ENCODE results near the gene WDR86. TPM values are rescaled to one million over a fixed set of nuclear protein-coding genes. Genes with fewer than 3 reads are reported as not detected.

Gene WDR86
- total RNA-seq, 1 donor from 2014 or later: 57.0 TPM

DNA sequence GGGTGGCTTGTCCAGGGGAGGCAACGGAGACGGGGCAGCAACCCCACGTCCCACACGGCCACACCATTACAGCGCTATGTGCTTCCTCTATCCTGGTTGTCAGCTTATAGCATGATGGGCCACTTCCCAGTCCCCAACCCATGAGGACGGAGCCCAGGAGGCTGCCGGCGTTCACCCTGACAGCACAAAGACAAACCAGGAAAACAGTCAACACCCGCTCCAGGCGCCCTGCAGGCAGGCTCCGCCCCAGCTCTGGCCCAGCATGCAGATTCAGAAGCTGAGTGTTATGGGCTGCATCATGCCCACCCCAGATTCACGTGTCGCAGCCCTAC lies 14.8 kb downstream of the WDR86 start:
- TF ChIP-seq, protein P1, sequence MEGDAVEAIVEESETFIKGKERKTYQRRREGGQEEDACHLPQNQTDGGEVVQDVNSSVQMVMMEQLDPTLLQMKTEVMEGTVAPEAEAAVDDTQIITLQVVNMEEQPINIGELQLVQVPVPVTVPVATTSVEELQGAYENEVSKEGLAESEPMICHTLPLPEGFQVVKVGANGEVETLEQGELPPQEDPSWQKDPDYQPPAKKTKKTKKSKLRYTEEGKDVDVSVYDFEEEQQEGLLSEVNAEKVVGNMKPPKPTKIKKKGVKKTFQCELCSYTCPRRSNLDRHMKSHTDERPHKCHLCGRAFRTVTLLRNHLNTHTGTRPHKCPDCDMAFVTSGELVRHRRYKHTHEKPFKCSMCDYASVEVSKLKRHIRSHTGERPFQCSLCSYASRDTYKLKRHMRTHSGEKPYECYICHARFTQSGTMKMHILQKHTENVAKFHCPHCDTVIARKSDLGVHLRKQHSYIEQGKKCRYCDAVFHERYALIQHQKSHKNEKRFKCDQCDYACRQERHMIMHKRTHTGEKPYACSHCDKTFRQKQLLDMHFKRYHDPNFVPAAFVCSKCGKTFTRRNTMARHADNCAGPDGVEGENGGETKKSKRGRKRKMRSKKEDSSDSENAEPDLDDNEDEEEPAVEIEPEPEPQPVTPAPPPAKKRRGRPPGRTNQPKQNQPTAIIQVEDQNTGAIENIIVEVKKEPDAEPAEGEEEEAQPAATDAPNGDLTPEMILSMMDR (IDR thresholded peaks at IDR 0.05; ENCODE audit: unreplicated experiment): no peak
- Mint-ChIP-seq H3K27ac (ENCODE audit: unreplicated experiment) (peak overlapping the region; percentile 48), H3K27me3 (ENCODE audit: unreplicated experiment) (peaks cover 14% of the 10 kb centered on the region), H3K36me3 (ENCODE audit: low read depth, unreplicated experiment) (peaks cover 36% of the 10 kb centered on the region), H3K4me1 (ENCODE audit: unreplicated experiment) (peaks cover 5% of the 10 kb centered on the region), H3K4me3 (ENCODE audit: unreplicated experiment) (peak overlapping the region; percentile 65), H3K9me3 (ENCODE audit: unreplicated experiment) (no peaks in the 10 kb centered on the region)
- no peak for DNase-seq (ENCODE audit: low spot score)

DNA sequence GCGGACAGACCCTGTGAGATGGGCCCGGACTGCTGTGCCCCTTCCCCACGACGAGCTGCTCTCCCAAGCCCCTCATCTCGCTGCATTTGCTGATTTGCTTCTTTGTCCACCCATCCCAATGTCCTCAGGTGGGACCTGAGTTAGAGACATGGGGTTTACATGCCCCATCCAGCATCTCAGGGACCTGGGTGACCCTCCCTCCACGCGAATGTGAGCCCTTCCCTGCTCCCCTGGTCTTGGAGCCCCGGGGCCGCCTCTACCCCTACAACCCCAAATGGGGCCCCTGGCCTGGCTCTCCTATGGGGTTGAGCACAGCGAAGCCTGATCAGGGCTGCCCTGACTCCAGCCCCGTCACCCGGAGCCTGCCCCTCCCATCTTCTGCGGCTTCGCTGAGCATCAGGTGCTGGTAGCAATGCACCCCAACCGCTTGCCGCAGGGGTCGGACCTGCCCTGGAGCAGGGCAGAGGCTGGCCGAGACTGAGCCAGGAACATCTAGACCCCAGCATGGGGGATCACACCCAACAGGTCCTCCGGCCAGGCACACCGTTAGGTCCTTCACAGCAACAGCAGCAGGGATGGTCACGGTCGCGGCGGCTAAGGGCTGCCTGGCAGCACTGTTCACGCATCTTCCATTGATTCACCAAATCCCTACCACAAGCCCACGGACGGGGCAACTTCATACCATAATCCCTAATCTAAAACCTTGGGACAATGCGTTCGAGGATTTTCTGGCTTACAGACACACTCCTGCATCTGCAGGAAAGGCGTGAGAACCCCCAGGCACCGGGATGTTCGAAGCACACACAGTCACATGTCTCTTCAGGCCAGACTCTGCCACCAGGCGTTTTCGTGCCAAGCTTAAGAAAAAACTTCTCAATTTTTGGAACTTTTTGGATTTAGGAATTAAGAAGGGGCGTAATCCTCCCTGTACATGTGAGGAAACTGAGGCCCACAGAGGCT lies 15.5 kb downstream of the WDR86 start:
- Mint-ChIP-seq H3K27me3 (ENCODE audit: unreplicated experiment) (peaks cover 14% of the 10 kb centered on the region), H3K4me1 (ENCODE audit: unreplicated experiment) (peaks cover 5% of the 10 kb centered on the region), H3K36me3 (ENCODE audit: low read depth, unreplicated experiment) (peaks cover 39% of the 10 kb centered on the region), H3K4me3 (ENCODE audit: unreplicated experiment) (no peak overlapping the region), H3K27ac (ENCODE audit: unreplicated experiment) (peak overlapping the region; percentile 18), H3K9me3 (ENCODE audit: unreplicated experiment) (no peaks in the 10 kb centered on the region)
- TF ChIP-seq, protein P1 (IDR thresholded peaks at IDR 0.05; ENCODE audit: unreplicated experiment): no peak
- DNase-seq (ENCODE audit: low spot score): no peak

DNA sequence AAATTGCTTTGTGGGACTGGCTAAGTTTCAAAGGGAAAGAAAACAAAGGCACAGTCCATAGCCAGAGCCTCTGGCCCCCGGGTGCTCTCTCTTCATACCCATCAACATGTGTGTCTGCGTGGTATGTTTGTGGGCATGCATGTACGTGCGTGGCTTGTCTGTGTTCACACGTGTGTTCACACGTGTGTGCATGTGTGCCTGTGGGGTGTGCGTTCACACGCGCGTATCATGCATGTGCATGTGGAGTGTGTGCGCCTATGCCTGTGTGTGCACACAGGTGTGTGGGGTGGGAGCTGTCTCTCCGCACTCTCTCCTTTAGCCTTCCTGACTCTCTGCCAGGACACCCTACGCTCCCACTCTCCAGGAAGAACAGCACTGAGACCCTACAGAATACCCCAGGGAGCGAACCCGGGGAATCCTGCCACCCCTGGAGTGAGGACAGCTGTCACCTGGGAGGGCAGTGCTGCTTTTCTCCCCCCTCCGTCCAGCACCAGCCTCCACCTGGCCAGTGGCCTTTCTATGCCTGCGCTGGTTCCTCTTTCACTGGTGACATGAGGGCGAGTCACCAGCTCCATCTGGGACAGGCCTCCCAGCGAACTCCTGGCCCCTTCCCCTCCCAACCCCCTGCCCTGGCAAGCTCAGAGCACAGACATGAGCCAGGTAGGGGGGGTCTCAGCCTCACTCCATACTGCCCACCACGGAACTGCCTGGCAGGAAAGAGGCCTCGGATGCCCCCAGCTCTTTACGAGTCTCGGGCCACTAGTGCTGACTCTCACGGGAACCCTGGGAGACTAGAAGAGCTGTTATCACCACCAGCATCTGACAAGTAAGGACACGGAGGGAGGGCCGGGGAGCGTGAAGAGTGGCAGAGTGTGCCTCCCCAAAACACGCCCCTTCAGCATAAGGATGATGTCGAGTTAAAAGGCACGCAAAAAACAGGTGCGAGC lies 16.5 kb downstream of the WDR86 start:
- Mint-ChIP-seq H3K4me3 (ENCODE audit: unreplicated experiment) (no peak overlapping the region), H3K36me3 (ENCODE audit: low read depth, unreplicated experiment) (peaks cover 36% of the 10 kb centered on the region), H3K27me3 (ENCODE audit: unreplicated experiment) (peaks cover 13% of the 10 kb centered on the region), H3K4me1 (ENCODE audit: unreplicated experiment) (peaks cover 5% of the 10 kb centered on the region), H3K9me3 (ENCODE audit: unreplicated experiment) (no peaks in the 10 kb centered on the region), H3K27ac (ENCODE audit: unreplicated experiment) (no peak overlapping the region)
- TF ChIP-seq, protein P1 (IDR thresholded peaks at IDR 0.05; ENCODE audit: unreplicated experiment): no peak
- DNase-seq (ENCODE audit: low spot score): no peak

DNA sequence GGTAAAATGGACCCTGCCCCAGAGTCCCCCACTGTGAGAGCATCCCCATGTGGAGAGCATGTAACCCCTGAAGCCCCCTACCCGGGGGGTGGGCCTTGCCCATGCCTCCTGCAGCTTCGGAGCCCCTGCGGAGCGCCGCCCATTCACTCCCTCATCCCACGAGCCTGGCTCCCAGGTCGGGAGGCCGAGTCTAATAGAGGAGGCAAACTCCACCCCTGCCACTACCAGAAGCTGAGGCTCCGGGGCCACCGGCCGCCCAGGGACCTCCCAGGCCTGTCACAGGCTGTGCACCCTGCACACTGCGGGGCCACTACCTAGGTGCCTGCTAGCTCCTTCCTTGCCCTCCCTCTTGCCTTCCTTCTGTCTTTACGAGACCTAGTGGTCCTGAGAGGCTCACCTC lies 17.4 kb downstream of the WDR86 start:
- Mint-ChIP-seq H3K27ac (ENCODE audit: unreplicated experiment) (no peak overlapping the region), H3K4me3 (ENCODE audit: unreplicated experiment) (no peak overlapping the region), H3K9me3 (ENCODE audit: unreplicated experiment) (no peaks in the 10 kb centered on the region)

More for the DNA sequence above, 17.4 kb downstream of the WDR86 start:
- H3K4me1 Mint-ChIP-seq (ENCODE audit: unreplicated experiment): no peaks in the 10 kb centered on the region
- peaks cover 36% of the 10 kb centered on the region for H3K36me3 Mint-ChIP-seq (ENCODE audit: low read depth, unreplicated experiment)
- DNase-seq (ENCODE audit: low spot score): no peak
- TF ChIP-seq, protein P1 (IDR thresholded peaks at IDR 0.05; ENCODE audit: unreplicated experiment): no peak
- H3K27me3 Mint-ChIP-seq (ENCODE audit: unreplicated experiment): peaks cover 9% of the 10 kb centered on the region

Measured in endothelial cell (in vitro differentiated cells).